ENCODE data around the gene TRPM2. TPM values are rescaled to one million over a fixed set of nuclear protein-coding genes. Genes with fewer than 3 reads are reported as not detected.

TRPM2 gene
- total RNA-seq, 2 donors from 2014 or later, result 2.7 to 26.1 TPM

Other genes starting within 250 kb of the TRPM2 start
- 10 to 100 TPM; 21.9 to 28.7 TPM for gene PWP2, start 246.2 kb upstream of the TRPM2 start, total RNA-seq
- gene GATD3, start 219.9 kb upstream of the TRPM2 start, total RNA-seq, result 10 to 100 TPM; 39.8 to 50.5 TPM
- gene ICOSLG, start 112.7 kb upstream of the TRPM2 start, total RNA-seq, result 10 to 100 TPM in 1 of 2 donors, 1 to 10 TPM in 1; 9.4 to 19.1 TPM
- gene DNMT3L, start 91.7 kb upstream of the TRPM2 start, total RNA-seq, result not detected
- 1 to 10 TPM; 1.4 to 3.4 TPM for gene AIRE, start 67.7 kb upstream of the TRPM2 start, total RNA-seq
- 100 to 1,000 TPM; 132 to 176 TPM for gene PFKL, start 53.6 kb upstream of the TRPM2 start, total RNA-seq
- gene CFAP410, start 14.2 kb upstream of the TRPM2 start, total RNA-seq, result 10 to 100 TPM; 48.0 to 54.2 TPM
- 1 to 10 TPM in 1 of 2 donors, under 1 TPM in 1; 0.85 to 1.0 TPM for gene LRRC3, start 101.9 kb downstream of the TRPM2 start, total RNA-seq
- gene KRTAP10-1, start 186.6 kb downstream of the TRPM2 start, total RNA-seq, result not detected
- gene KRTAP10-2, start 197.9 kb downstream of the TRPM2 start, total RNA-seq, result not detected
- not detected for gene KRTAP10-3, start 205.2 kb downstream of the TRPM2 start, total RNA-seq
- not detected for gene KRTAP10-4, start 220.1 kb downstream of the TRPM2 start, total RNA-seq
- gene KRTAP10-5, start 227.0 kb downstream of the TRPM2 start, total RNA-seq, result not detected
- not detected for gene KRTAP10-6, start 238.9 kb downstream of the TRPM2 start, total RNA-seq
- gene KRTAP10-7, start 247.0 kb downstream of the TRPM2 start, total RNA-seq, result not detected